Measurements from ENCODE around the gene SLC37A4.
"Not testable (repeated sequence)": the region's sequence is repeated elsewhere in the genome, so short reads cannot be mapped to it uniquely, and the experiment has no call there.

Gene SLC37A4

DNA sequence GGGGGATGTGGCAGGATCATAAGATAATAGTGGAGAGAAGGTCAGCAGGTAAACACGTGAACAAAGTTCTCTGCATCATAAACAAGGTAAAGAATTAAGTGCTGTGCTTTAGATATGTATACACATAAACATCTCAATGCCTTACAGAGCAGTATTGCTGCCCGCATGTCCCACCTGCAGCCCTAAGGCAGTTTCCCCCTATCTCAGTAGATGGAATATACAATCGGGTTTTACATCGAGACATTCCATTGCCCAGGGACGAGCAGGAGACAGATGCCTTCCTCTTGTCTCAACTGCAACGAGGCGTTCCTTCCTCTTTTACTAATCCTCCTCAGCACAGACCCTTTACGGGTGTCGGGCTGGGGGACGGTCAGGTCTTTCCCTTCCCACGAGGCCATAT, 8.8 kb upstream of the SLC37A4 start:
- Histone ChIP-seq H3K4me1 (ENCODE audit: control insufficient read depth, insufficient read depth, low read length) (peaks cover 12% of the 10 kb centered on the region; the same call in 1 of the 2 replicates), H3K9ac (ENCODE audit: low read length) (peak overlapping the region; percentile 19)
- H3K27ac ChIP-seq (ENCODE audit: low read depth, low read length); H3K27me3 ChIP-seq (ENCODE audit: control insufficient read depth, insufficient read depth, low read length); H3K9me3 ChIP-seq (ENCODE audit: control insufficient read depth, insufficient read depth, low read depth, low read length); H3K4me3 ChIP-seq (ENCODE audit: low read depth, low read length); H3K36me3 ChIP-seq (ENCODE audit: control insufficient read depth, insufficient read depth, low read length): not testable (repeated sequence)

DNA sequence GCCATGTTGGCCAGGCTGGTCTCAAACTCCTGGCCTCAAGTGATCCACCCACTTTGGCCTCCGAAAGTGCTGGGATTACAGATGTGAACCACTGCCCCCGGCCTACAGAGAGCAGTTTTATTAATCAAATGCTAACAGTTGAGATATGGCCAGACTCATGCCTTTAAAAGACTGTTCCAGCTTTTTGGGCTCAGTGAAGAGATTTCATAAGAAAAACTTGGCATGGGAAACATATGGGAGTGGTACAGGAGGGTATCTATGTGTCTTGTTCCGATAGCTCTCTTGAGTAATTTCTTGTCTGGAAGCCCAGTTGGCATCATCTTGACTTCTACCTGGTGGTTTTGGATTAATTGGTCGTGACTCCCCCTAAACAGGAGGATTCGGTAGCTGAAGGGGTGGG, 8.2 kb upstream of the SLC37A4 start:
- Histone ChIP-seq H3K36me3 (ENCODE audit: control insufficient read depth, insufficient read depth, low read length) (no peaks in the 10 kb centered on the region), H3K4me3 (ENCODE audit: low read depth, low read length) (no peak overlapping the region), H3K27ac (ENCODE audit: low read depth, low read length) (no peak overlapping the region), H3K4me1 (ENCODE audit: control insufficient read depth, insufficient read depth, low read length) (peaks cover 12% of the 10 kb centered on the region; the same call in 1 of the 2 replicates), H3K9me3 (ENCODE audit: control insufficient read depth, insufficient read depth, low read depth, low read length) (no peaks in the 10 kb centered on the region), H3K27me3 (ENCODE audit: control insufficient read depth, insufficient read depth, low read length) (no peaks in the 10 kb centered on the region), H3K9ac (ENCODE audit: low read length) (no peak overlapping the region)

DNA sequence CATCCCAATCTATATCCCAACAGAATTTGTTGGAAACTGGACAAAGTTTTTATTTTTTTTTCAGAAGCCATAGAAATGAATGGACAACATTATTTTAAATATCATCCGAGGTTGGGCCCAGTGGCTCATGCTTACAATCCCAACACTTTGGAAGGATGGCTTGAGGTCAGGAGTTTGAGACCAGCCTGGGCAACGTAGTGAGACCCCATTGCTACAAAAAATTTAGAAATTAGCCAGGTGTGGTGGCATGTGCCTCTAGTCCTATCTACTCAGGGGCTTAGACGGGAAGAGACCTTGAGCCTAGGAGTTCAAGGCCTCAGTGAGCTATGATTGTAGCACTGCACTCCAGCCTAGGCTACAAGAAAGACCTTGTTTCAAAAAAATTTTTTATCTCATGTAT, 4.1 kb upstream of the SLC37A4 start:
- no peaks in the 10 kb centered on the region for H3K36me3 ChIP-seq (ENCODE audit: control insufficient read depth, insufficient read depth, low read length)
- H3K27me3 ChIP-seq (ENCODE audit: control insufficient read depth, insufficient read depth, low read length), result no peaks in the 10 kb centered on the region
- no peaks in the 10 kb centered on the region for H3K9me3 ChIP-seq (ENCODE audit: control insufficient read depth, insufficient read depth, low read depth, low read length)
- no peak overlapping the region for H3K9ac ChIP-seq (ENCODE audit: low read length)
- H3K4me3 ChIP-seq (ENCODE audit: low read depth, low read length), result no peak overlapping the region
- no peak overlapping the region for H3K27ac ChIP-seq (ENCODE audit: low read depth, low read length)
- peaks cover 11% of the 10 kb centered on the region for H3K4me1 ChIP-seq (ENCODE audit: control insufficient read depth, insufficient read depth, low read length)

DNA sequence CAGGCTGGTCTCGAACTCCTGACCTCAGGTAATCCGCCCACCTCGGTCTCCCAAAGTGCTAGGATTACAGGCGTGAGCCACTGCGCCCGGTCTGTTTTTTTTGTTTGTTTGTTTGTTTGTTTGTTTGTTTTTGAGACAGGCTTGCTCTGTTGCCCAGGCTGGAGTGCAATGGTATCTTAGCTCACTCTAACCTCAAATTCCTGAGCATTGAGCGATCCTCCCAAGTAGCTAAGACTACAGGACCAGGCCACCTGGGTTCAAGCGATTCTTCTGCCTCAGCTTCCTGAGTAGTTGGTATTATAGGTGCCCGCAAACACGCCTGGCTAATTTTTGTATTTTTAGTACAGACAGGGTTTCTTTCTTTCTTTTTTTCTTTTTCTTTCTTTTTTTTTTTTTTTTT, 2.7 kb upstream of the SLC37A4 start:
- H3K27ac ChIP-seq (ENCODE audit: low read depth, low read length); H3K9ac ChIP-seq (ENCODE audit: low read length); H3K9me3 ChIP-seq (ENCODE audit: control insufficient read depth, insufficient read depth, low read depth, low read length); H3K27me3 ChIP-seq (ENCODE audit: control insufficient read depth, insufficient read depth, low read length); H3K36me3 ChIP-seq (ENCODE audit: control insufficient read depth, insufficient read depth, low read length); H3K4me3 ChIP-seq (ENCODE audit: low read depth, low read length): not testable (repeated sequence)
- peaks cover 15% of the 10 kb centered on the region for H3K4me1 ChIP-seq (ENCODE audit: control insufficient read depth, insufficient read depth, low read length)

DNA sequence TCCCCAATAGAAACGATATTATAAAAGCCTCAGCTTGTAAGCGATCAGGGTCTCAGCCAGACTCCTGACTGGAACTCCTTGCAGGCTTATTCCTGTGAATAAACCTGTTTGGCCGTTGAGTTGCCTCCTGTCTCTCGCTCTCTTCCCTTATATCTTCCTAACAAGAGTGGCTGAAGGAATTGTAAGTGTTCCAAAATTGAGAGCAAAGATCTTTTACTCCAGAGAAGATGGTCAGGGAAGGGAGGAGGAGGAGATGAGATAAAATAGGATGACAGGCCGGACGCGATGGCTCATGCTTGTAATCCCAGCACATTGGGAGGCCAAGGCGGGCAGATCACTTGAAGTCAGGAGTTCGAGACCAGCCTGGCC, 1.2 kb upstream of the SLC37A4 start:
- Histone ChIP-seq H3K27ac (ENCODE audit: low read depth, low read length) (no peak overlapping the region), H3K4me3 (ENCODE audit: low read depth, low read length) (no peak overlapping the region), H3K9me3 (ENCODE audit: control insufficient read depth, insufficient read depth, low read depth, low read length) (no peaks in the 10 kb centered on the region), H3K27me3 (ENCODE audit: control insufficient read depth, insufficient read depth, low read length) (no peaks in the 10 kb centered on the region), H3K9ac (ENCODE audit: low read length) (no peak overlapping the region), H3K36me3 (ENCODE audit: control insufficient read depth, insufficient read depth, low read length) (peaks cover 23% of the 10 kb centered on the region), H3K4me1 (ENCODE audit: control insufficient read depth, insufficient read depth, low read length) (peaks cover 17% of the 10 kb centered on the region)

DNA sequence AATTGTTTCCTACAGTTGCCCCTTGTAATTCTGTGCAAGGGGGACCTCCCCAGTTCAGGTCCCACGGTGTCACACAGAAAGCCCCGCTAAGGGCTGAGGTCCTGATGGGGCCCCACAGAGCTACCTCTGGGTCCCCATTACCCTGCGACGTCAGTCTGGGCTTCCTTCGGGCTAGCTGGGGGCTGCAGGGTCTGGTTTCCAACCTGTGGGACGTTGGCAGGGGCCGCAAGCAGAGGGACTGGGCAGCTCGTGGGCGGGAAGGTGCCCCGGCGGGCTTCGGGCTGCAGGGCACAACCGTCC, 698 bp downstream of the SLC37A4 start:
- H3K36me3 ChIP-seq (ENCODE audit: control insufficient read depth, insufficient read depth, low read length), result peaks cover 42% of the 10 kb centered on the region
- H3K9me3 ChIP-seq (ENCODE audit: control insufficient read depth, insufficient read depth, low read depth, low read length), result no peaks in the 10 kb centered on the region
- H3K27ac ChIP-seq (ENCODE audit: low read depth, low read length), result no peak overlapping the region; the same call in 1 of the 2 replicates
- no peaks in the 10 kb centered on the region for H3K27me3 ChIP-seq (ENCODE audit: control insufficient read depth, insufficient read depth, low read length)
- peaks cover 17% of the 10 kb centered on the region for H3K4me1 ChIP-seq (ENCODE audit: control insufficient read depth, insufficient read depth, low read length)
- peak overlapping the region; percentile 96 for H3K4me3 ChIP-seq (ENCODE audit: low read depth, low read length)
- peak overlapping the region; percentile 84 for H3K9ac ChIP-seq (ENCODE audit: low read length)

DNA sequence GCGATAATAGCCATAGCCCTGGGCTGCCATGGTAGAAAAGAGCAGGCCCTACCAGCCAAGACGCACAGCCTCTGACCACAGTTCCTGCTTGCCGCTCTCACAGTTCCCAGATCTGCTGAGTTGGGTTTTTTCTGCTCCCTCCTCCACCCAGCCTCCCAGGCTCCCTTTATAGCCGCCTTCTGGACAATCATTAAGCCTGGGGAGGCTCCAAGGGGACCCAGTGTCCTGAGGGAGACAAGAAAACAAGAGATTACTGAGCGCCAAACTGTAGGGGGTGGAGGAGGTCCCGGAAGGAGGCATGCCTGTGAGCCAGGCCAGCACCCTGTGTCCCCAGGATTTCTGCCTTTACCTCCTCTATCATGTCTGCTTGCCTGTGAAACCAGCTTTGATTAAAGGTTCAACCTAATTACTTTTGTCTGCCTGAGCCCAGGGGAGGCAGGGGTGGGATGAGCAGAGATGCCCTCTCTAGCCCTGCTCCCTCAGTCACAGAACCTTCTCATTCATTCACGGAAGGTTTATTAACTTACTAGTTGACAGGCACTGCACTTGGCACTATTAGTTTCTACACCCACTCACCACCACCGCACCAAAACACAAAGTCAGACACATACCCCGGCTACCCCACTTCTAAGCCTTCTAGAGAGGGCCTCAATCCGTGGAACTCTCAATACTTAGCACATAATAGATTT, 1.2 kb downstream of the SLC37A4 start:
- peak overlapping the region; percentile 96 for H3K4me3 ChIP-seq (ENCODE audit: low read depth, low read length)
- peak overlapping the region; percentile 84 for H3K9ac ChIP-seq (ENCODE audit: low read length)

DNA sequence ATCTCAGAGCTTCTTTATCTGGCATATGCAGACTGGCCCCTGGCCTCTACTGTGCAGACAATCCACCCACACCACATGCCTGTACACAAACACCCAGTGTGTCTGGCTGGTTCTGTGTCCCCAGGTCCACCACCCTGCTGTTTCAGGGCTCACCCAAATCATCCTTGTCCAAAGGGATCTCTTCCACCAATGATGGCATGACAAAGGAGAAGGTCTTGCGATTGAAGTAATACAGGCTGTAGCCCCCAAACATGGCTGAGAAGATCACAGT, 1.7 kb downstream of the SLC37A4 start:
- Histone ChIP-seq H3K4me3 (ENCODE audit: low read depth, low read length) (peak overlapping the region; percentile 96), H3K9ac (ENCODE audit: low read length) (peak overlapping the region; percentile 84), H3K27me3 (ENCODE audit: control insufficient read depth, insufficient read depth, low read length) (no peaks in the 10 kb centered on the region), H3K9me3 (ENCODE audit: control insufficient read depth, insufficient read depth, low read depth, low read length) (no peaks in the 10 kb centered on the region), H3K4me1 (ENCODE audit: control insufficient read depth, insufficient read depth, low read length) (peaks cover 22% of the 10 kb centered on the region), H3K36me3 (ENCODE audit: control insufficient read depth, insufficient read depth, low read length) (peaks cover 52% of the 10 kb centered on the region), H3K27ac (ENCODE audit: low read depth, low read length) (no peak overlapping the region)

More for the DNA sequence above, 1.2 kb downstream of the SLC37A4 start:
- Histone ChIP-seq H3K9me3 (ENCODE audit: control insufficient read depth, insufficient read depth, low read depth, low read length) (no peaks in the 10 kb centered on the region), H3K4me1 (ENCODE audit: control insufficient read depth, insufficient read depth, low read length) (peaks cover 18% of the 10 kb centered on the region), H3K36me3 (ENCODE audit: control insufficient read depth, insufficient read depth, low read length) (peaks cover 47% of the 10 kb centered on the region), H3K27me3 (ENCODE audit: control insufficient read depth, insufficient read depth, low read length) (no peaks in the 10 kb centered on the region), H3K27ac (ENCODE audit: low read depth, low read length) (no peak overlapping the region; the same call in 1 of the 2 replicates)

DNA sequence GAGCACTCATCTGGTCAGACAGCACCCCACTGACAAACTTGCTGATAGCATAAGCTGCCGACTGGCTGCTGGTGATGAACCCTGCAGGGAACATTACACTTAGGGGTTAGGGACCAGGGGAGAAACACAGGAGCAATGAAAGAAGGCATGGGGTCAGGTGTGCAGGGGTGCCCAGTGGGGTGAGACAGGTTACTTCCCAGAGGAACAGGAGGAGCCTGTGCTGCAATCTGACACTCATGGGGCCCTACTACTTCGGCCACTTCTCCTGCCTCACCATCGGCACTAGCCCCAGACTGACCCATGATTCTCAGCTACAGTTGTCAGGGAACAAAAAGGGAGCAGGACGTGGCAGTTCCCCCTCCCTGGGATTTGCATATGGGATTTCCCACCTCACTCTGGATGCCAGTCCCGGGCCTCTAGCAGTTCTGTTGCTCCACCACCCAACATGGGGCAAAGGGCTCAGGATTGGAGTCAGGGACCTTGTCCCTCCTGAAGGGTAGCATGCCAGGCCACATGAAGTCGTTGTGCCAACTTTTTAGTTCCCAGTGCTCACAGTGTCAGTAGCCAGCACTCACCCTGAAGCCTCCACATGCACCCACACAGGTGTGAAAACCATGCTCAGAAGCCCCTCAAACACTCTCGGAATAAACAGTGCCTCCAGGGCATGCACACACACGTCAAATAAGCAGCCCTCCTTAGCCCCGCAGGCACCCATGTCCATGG, 2.2 kb downstream of the SLC37A4 start:
- Histone ChIP-seq H3K36me3 (ENCODE audit: control insufficient read depth, insufficient read depth, low read length) (peaks cover 57% of the 10 kb centered on the region), H3K27me3 (ENCODE audit: control insufficient read depth, insufficient read depth, low read length) (no peaks in the 10 kb centered on the region), H3K4me3 (ENCODE audit: low read depth, low read length) (peak overlapping the region; percentile 96; the same call in 1 of the 2 replicates), H3K9ac (ENCODE audit: low read length) (peak overlapping the region; percentile 25), H3K9me3 (ENCODE audit: control insufficient read depth, insufficient read depth, low read depth, low read length) (no peaks in the 10 kb centered on the region), H3K4me1 (ENCODE audit: control insufficient read depth, insufficient read depth, low read length) (peaks cover 23% of the 10 kb centered on the region), H3K27ac (ENCODE audit: low read depth, low read length) (no peak overlapping the region)

DNA sequence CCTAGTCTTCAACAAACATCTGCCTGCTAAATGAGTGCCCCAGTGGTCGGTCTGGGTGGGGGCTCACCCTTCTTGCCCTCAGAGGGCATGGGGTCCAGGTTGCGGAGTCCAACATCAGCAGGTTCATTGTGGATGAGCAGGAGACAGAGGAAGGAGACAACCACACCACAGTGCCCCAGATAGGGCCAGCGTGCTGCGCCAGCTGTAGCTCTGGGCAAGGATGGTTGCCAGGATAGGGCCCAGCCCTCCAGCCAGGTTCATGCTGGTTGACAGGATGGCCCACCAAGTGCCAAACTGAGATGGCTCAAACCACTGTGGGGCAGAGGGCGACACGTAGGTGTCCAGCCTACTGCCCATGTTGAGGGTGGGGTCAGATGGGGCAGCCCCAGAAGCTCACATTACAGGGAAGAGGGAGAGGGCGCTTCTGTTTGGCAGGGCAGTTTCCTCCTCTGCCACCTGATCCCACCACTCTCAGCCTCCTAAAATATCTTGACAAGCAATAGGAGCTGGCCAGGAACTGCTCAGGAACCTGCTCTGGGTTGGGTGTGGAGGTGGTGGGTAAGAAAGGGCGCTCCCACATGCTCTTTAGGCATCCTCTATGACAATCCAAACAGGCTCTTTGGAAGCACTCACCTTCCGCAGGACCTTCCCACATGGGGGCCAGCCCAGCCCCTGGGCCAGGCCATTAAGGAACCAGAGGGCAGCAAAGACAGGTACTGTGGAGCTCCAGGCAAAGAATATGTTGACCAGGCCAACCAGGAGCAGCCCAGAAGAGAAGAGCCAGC, 2.9 kb downstream of the SLC37A4 start:
- Histone ChIP-seq H3K4me1 (ENCODE audit: control insufficient read depth, insufficient read depth, low read length) (peaks cover 23% of the 10 kb centered on the region), H3K9me3 (ENCODE audit: control insufficient read depth, insufficient read depth, low read depth, low read length) (no peaks in the 10 kb centered on the region), H3K27ac (ENCODE audit: low read depth, low read length) (no peak overlapping the region), H3K4me3 (ENCODE audit: low read depth, low read length) (no peak overlapping the region), H3K27me3 (ENCODE audit: control insufficient read depth, insufficient read depth, low read length) (no peaks in the 10 kb centered on the region), H3K9ac (ENCODE audit: low read length) (no peak overlapping the region), H3K36me3 (ENCODE audit: control insufficient read depth, insufficient read depth, low read length) (peaks cover 63% of the 10 kb centered on the region)

DNA sequence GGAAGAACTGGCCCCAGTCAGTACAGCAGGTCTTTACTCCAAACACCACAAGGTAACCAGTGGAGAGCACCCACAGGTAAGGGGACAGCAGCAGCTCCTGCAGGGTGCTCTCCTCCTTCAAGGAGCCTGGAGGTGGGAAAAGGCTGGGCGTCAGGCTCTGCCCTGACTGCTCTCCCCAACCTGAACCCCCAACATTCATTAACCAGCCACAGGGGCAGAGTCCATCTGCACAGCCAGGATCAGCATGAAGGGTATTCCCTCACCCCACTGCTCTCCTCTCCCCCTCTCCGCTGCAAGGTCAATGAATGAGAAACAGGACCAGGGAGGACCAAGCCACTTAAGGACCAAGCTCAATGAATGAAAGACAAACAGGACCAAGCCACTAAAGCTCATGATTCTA, 3.7 kb downstream of the SLC37A4 start:
- Histone ChIP-seq H3K9ac (ENCODE audit: low read length) (no peak overlapping the region), H3K27me3 (ENCODE audit: control insufficient read depth, insufficient read depth, low read length) (no peaks in the 10 kb centered on the region), H3K9me3 (ENCODE audit: control insufficient read depth, insufficient read depth, low read depth, low read length) (no peaks in the 10 kb centered on the region), H3K4me1 (ENCODE audit: control insufficient read depth, insufficient read depth, low read length) (peaks cover 23% of the 10 kb centered on the region), H3K27ac (ENCODE audit: low read depth, low read length) (no peak overlapping the region), H3K4me3 (ENCODE audit: low read depth, low read length) (no peak overlapping the region), H3K36me3 (ENCODE audit: control insufficient read depth, insufficient read depth, low read length) (peaks cover 67% of the 10 kb centered on the region)
